ENCODE measurements around the gene JTB.
A peak's percentile ranks its signal among the peaks of the same experiment; 100 is the strongest.

JTB gene

DNA sequence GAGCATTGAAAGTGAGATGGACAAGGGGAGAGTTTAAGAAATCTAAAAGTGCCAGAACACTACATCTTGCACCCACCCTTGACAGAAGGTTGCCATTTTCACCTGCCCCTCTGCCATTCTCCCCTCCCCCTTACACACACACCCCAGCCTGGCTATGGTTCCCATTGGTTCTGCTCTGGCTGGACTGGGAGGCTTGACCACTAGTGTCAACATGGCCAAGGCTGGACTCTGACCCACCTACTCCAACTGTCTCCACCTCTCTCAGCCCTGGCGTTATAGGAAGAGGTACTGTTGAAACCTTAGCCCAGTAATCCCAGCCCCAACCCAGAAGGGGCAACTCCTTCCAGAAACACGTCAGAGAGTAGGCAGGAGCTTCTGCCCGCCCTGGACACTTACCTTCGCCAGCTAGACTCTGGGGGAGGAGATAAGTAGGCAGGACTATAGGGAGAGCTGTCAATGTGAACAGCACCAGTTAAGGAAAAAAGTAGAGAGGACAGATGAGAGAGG lies 23.6 kb downstream of the JTB start:
- DNase-seq = no peak

DNA sequence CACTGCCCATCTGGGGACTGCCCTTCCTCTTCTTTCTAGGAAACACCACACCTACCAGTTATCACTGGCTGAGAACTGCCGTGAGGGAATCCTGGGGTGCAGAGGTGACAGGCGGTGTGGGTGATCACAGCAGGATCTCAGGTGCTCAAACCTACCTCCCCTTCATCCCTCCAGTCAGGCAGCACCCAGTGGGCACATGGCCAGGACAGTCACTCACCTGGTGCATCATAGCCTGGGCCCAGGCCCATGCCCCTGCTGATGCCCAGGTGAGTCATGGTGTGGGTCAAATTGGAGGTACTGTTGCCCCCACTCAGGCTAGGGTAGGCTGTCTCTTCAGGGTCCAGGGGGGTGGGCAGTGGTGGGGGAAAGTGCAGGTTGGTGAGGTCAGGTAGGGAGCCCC lies 25.7 kb downstream of the JTB start:
- DNase-seq = no peak

DNA sequence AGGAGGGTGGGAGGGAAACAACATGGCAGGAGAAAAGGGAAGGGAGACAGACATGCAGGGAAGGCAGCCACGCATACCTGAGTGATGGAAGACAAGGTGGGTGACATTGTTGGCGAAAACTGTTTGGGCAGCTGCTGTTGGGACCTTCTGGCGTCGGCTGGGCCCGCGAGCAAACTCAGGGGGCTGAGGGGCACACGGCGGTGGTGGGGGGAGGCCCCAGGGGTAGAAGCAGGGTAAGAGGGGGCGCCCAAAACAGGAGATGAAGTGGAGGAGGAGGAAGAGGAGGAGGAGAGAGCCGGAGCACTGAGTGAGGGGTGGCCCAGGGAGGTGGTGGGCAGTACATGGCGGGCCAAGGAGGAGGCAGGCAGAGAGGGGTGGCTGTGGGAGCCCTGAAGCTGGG lies 26.3 kb downstream of the JTB start:
- DNase-seq = no peak

DNA sequence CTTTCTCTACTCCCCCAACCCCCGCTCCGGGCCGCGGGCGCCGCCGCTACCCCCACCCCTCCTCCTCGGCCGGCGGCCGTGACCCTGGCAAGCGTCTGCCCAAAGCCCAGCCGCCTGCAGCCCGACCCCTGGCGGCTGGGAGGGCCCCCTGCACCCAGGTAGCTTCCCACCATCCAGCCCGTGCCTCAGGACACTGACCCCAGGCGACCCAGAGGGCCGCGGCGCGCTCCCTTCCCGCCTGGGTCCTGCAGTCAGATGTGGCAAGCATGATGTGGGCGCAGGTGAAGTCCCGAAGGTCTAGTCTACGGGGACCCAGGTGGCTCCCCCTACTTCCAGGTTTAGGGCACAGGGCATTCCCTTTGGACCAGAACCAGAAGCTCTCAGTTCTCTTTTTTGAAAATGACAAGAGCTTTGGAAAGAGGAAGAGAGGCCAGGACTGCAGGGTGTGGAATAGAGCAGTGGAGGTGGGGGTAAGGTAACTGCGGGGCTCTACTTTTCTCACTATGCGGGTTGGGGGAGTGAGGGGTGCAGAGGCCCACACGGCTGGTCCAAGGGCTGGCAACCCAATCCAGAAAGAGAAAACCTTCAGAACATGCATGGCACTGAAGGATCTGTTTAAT lies 30.7 kb downstream of the JTB start, which contains the start of gene DENND4B:
DENND4B (minus strand) TSS at position 97 of the 620 bp plus-strand sequence. CDS start 2,344 bp downstream, outside the sequence.
- peak; percentile 75 for DNase-seq

DNA sequence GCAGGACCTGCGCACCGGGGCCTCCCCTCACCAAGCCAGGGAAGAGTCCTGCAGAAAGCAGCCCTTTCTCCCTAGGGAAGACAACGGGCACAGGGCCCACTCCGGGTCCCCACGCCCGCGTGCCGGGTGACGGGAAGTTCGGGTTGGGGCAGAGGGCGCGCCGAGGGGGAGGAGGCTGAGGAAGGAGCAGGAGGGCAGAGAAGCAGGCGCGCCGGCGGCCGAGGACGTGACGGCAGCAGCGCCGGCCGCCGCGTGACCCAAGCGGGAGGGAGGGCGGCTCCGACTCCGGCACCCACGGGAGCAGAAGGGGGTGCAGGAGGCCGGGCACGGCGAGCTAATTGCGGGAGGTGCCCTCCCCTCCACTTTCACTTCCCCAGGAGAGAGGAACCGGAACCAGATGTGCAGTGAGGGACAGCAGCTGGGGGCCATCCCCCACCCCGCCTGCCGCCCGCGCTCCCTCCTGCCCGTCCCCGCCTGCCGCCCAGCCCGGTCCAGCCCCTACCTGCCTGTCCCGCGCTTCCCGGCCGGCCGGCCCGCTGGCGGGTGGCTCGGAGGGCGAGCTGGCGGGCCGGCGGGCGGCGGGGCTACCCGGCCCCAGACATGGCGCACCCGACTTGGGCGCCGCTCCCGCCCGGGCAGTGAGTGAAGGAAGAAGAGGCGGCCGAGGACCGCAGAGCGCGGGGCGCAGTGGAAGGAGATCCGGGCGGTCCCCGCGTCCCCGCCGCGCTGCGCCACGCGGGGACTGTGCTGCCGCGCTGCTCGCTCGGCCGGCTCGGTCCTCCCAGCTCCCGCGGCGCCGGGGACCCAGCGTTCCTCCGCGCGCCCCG lies 31.5 kb downstream of the JTB start:
- peak; percentile 65 for DNase-seq

DNA sequence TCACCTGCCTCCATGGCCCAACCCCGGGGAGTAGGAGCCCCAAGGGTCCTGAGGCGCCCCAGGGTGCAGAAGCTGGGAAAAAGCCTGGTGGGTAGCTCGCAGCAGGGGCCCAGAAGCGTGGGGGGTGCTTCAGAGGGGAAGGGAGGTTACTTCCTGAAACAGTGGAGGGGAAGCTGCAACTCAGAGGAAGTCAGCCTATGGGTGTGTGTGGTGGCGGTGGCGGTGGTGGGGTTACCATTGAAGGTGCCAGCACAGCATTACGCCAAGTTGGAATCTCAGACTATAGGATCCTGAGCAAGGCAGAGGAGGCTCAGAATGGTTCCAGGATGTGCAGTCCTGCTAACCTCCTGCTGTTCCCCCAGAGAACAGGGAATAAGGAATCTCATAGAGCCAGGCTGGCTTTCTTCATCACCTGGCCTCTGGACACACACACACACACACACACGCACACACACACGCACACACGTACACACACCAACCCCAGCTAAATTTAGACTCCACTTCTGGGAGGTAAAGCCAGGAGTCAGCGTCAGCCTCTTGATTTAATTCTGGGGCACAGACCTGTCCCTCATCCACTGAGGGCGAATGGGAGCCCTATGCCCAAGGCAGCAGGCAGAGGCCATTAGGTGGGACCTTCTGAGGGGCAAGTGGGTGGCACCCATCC lies 32.2 kb downstream of the JTB start:
- peak; percentile 64 for DNase-seq

DNA sequence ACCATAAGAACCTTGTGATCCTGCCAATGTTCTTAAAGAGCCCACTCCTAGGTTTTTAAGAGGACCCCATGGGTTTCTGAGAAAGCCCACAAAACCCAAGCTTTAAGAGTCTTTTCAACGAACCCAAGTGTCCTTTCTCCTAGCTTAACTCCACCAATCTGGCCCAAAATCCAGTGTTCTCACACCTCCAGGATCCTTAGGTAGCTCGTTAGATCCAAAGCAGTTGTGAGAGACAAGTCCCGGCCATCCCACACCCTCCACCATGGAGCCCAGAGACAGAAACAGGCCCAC lies 32.7 kb downstream of the JTB start:
- DNase-seq = no peak

DNA sequence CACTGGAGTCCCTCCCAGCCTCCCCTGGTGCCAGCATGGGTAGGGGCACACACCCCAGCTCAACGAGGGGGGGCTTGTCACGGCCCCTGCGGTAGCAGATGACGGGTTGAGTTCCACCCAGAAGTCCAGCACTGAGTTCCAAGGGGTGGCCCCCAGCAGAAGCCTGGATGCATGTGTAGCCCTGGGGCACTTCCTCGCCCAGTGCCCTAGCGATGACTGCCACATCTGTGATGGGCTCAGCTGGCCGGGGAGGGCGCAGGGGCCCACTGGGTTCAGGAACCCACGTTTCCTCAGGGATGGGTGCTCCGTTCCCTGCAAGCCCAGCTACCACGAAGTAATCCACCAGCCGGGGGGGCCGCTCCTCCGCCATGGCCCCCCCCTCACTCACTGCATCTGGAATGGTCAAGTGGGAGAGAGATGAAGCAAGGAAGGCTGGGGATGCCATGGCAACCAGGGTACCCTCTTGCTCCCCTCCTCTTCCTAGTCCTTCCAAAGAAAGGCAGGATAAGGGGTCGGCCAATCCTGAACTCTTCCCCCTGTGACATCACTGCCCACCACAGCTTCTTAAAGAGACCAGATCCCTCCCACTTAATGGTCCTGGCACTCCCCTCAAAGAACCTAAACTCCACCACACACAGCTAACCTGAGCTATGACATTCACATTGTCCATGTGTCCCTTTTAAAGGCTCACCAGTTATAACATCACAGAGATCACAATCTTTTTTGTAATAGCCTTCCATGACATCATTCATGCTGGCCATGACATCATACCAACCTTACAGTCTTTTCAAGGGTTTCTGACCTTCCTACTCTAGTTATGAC lies 33.3 kb downstream of the JTB start:
- no peak for DNase-seq

DNA sequence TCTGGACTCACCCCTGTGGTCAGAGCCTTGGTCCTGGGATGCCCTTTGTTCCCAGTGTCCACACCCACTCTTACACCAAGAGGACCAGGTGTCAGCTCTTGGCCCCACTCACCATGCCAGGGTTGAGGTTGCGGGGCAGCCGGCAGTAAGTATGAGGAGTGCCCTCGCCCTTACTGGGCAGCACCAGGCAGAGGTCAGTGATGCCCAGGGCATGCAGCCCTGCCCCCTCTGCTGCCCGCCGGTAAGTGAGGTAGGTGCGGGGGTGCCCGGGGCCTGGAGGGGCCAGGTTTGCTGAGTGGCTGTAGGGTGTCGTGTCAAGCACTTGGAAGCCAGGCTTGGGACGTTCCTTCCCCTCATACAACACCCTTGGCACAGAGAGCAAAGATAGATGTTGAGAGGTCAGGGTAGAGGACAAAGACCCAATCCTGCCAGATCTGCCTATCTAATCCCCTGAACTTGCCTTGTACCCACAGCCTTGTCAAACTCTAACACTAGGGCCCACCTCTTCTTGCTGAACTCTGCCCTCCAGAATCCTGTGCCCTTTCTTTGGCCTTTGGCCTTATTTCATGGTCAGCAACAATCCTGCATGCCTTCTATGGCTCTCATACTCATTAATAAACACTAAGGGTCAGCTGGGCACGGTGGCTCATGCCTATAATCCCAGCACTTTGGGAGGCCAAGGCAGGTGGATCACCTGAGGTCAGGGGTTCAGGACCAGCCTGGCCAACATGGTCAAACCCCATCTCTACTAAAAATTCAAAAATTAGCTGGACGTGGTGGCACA lies 34.5 kb downstream of the JTB start:
- no peak for DNase-seq

DNA sequence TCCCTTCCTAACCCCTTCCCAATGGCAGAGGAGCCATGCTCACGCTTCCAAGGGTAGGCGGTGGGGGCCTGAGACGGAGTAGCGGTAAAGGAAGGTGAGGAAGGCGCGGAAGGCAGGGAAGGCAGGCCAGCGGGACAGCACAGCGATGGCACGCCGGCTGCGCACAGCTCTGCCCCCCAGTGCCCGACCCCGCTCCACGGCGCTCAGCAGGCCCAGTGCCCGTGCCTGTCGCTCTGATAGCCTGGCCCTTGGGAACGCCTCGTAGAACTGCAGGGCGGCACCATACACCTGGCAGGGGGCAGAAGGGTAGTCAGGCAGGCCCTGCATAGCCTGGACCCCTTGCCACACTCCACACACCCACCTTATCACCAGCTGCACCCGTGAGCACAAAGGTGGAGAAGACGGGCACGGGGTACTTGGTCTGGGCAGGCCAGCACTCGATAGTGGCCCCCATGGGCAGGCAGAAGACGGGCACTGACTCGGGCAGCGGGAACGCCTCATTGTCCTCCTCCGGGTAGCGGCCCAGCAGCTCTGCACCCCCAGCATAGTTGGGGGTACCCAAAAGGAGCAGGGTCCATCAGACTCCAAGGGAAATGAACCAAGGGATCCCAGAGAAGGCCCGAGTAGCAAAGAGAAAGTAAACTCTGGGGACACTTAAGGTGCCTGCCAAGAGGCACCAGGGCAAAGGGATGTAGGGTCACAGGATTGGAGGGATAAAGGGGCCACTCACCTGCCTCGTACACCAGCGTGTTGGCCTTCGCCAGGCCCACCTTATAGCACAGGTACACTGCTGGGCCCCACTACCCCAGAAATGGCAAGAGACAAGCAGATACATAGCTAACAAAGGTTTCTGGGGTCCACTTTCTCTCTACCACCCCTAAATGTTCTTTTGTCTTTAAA lies 35.4 kb downstream of the JTB start:
- DNase-seq = no peak

DNA sequence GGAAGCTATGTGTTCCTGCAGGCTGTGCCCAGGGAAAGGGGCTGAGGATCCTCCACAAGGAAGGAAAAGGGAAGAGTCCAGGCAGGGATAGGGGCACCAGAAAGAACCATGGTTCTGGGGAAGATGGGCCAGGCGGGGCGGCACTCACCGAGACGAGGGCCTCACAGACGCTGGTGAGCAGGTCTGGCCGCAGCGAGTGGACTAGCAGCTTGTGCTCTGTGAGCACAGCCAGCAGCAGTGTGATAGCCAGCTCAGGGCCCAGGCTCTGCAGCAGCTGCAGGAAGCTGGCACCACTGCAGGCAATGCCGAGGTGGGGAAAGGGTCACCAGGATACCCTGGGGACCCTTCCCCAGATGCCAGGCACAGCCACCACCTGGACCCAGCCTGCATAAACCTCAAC lies 36.7 kb downstream of the JTB start:
- DNase-seq = no peak

DNA sequence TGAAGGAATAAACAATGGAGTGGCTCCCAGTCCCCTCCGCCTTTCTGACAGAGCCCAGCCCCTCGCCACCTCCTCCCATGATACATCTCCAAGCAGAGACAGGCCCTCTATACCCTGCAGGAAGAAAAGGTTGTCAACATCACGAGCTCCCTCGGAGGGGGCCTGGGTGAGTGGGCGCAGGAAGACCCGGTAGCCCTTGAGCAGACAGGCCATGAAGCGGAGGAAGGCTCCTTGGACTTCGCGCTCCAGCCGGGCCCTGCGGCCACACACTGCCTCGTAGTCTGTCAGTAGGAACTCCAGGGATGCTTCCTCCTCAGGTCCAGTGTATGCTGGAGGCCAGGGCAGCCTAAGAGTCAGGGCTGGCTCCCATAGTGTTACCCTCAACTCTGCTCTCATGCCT lies 38.0 kb downstream of the JTB start:
- no peak for DNase-seq

DNA sequence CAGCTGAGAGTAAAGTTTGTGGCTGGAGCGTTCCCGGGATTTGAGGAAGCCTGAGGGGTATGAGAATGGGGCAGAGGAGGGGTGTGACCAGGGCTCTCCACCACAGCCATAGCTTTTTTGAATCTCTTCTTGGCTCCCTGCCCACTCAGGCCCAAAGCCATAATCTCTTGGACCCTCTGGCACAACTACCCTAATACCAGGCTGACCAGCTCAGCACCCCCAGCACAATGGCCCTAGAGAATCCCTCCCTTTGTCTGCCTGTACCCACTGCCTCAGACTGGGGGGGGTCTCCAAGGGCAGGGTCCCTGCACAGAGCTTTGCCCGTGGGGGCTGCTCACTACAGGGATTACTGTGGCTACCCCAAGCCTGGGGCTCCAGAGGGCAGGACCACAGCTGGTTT lies 38.5 kb downstream of the JTB start:
- DNase-seq = no peak

DNA sequence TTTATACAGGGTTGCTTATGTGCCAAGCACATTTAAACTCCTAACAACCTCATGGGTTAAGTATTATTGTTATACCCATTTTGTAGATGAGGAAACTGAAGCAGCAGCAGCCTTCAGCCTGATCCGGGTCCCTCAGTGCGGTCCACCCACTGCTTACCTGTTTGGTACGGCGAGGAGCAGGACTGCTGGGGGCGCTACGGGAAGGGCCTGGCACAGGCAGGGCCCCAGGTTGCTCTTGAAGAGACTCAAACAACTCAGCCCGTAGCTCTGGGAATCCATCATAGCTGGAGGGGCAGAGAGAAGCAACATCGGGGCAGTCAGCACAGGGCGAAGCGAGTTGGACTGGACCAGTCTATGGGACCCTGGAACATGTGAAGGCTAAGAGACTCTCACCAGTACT lies 40.1 kb downstream of the JTB start:
- no peak for DNase-seq

DNA sequence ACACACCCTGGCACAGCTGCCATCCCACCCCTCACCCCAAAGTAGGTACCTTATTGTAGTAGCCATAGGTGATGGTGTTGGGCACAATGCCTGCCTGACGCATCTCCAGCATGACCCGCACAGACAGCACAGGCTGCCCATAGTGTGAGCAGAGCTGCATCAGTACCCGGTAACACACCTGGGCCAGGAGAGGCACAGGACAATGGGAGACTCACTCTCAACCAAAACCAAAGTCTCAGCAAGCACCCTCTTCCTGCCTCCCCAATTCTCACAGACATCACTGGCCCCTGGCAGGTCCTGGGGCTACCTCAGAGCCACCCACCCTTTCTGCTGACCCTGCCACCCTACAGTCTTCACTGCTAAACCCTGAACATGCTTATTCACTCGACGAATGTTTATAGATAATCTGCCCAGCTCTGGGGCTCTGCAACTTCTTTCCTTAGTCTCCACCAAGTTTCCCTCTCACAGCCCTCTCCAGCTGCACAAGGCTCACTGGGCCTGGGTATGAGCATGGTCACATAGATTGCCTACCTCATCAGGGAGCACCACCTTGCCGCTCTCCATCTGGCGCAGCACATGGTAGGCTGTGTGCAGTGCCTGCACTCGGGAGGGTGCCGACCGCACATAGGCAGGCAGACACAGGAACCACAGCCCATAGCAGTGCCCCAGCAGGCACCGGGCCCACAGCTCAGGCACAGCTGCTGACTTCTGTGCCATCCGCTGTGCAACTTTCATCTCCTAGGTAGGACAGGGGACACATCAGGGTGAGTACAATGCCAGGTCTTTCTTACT lies 41.3 kb downstream of the JTB start:
- no peak for DNase-seq

DNA sequence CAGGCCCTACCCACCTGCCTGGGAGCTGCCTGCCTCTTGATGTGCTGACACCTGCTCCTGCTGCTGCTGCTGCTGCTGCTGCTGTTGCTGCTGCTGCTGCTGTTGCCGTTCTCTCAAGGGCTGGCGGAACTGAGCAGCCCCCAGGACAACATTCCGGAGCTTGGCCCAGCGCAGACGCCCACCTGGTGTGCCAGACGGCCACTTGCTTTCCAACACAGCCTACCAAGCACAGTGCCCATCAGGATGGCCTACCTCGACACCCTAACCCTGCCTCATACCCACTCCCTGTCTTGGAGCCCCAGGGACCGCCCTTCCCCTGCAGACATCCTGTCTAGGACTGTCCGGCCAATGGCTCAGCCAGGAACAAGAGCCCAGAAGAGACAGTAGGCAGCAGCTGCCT lies 42.7 kb downstream of the JTB start:
- DNase-seq = no peak

DNA sequence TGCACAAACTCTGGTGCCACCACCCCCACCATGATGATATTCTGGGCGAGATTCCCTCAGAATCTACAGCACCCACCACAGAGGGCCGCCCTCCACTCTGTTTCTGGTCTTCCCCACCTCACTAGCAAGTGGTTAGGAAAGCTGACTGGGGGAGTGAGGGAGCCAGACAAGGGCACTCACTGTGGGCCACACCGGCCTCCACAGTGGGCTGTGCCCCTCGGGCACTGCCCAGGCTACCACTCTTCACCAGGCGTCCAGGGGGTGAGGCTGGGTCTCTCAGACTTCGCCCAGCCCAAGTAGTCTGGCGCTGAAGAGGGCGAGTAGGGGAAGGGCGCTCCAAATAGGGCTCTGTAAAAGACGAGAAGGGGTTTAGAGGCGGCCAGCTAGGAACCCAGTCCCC lies 43.5 kb downstream of the JTB start:
- DNase-seq = no peak

DNA sequence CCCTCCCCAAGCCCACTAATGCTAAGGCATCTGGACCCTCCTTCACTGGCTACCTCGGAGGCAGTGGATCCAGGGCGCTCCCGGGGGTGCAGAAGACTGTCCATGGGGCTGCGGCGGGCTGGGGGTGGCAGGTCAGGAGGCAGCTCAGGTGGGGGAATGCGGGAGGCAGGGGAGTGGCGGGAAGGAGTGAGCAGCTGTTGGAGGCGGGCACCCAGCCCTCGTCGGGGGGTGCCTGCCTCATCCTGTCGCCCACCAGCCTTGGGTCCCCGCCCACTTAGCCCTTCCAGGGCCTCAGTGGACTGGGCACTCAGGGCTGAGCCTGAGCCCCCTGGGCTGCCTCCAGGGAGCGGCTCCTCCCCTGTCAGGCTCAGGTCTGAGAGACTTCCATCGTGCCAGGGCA lies 44.0 kb downstream of the JTB start:
- no peak for DNase-seq

DNA sequence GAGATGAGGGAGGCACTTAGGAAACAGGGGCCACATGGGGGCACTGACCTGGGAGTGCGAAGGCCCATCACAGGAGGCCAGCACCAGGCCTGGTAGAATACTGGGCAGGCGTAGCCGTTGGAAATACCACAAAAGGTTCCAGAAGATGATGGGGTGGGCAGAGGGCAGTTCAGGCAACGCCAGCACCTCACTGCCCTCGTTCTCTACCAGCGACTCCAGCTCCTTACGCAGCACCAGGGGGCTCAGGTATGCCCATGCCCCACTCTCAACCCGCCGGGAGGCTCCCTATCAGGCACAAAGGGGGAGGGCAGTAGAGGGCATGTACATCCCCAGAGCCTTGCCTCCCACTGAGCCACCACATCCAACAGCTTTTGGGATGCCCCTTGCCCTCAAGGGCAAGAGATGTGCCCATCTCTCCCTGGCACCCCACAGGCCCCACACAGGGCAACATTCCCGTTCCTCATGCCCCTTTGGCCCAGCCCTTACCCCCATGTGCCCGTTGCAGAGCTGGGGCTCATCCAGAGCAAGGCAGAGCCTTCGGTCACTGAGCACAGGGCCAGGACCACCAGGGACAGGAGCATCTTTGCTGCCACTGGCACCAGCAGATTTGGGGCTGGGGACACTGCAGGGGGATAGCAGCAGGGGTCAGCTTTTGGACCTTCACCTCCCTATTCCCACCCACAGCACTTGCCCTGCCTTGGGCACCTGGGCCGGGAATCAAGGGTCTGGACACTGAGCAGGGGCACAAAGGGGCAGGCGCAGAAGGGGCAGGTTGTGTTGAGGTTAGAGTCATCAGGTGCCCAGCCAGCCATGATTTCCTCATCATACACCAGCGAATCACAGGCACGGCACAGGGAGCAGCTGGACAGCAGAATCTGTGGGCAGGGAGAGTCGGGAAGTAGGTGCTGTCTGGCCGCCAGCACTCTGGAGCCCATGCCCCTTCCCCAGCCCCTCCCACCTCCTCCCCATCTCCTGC lies 45.0 kb downstream of the JTB start:
- DNase-seq = no peak
